Measurements from ENCODE around the gene CYTL1.

DNA sequence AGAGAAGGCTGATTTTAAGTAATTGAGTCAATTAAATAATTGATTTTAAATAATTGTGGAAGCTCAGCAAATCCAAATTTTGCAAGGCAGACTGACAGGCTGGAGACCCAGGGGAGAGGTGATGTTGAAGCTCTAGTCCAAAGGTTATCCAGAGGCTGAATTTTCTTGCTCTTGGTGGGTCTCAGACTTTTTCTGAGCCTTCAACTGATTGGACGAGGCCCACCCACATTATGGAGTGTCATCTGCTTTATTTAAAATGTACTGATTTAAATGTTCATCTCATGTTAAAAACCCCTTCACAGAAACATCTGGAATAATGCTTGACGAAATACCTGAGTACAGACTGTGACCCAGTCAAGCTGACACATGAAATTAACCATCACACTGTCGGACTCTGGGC lies 11.7 kb upstream of the CYTL1 start:
- no peak for TF ChIP-seq POLR2A (IDR thresholded peaks at IDR 0.05)
- TF ChIP-seq, protein P1, sequence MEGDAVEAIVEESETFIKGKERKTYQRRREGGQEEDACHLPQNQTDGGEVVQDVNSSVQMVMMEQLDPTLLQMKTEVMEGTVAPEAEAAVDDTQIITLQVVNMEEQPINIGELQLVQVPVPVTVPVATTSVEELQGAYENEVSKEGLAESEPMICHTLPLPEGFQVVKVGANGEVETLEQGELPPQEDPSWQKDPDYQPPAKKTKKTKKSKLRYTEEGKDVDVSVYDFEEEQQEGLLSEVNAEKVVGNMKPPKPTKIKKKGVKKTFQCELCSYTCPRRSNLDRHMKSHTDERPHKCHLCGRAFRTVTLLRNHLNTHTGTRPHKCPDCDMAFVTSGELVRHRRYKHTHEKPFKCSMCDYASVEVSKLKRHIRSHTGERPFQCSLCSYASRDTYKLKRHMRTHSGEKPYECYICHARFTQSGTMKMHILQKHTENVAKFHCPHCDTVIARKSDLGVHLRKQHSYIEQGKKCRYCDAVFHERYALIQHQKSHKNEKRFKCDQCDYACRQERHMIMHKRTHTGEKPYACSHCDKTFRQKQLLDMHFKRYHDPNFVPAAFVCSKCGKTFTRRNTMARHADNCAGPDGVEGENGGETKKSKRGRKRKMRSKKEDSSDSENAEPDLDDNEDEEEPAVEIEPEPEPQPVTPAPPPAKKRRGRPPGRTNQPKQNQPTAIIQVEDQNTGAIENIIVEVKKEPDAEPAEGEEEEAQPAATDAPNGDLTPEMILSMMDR (IDR thresholded peaks at IDR 0.05) = no peak

Measured in thyroid gland (tissue), 4 donors.